RCC 7860 (cell line): Measurements from ENCODE around the gene PPP1R3F.

Experiments used
- DNase-seq: peaks from one replicate; pipeline ENCODE4 v3.0.0-alpha.2; 2015; ENCODE audit warnings: low spot score
- FAIRE-seq: peaks from 2 replicates; lab custom pipeline; 2012; peaks lifted over from hg19 to GRCh38; lab: Jason Lieb, UNC

Gene PPP1R3F

GRCh38 chrX:49249071-49249470 is 20.5 kb upstream of the PPP1R3F start:
- no peak for DNase-seq
- FAIRE-seq = no peak

GRCh38 chrX:49249616-49250015 is 20.0 kb upstream of the PPP1R3F start:
- no peak for DNase-seq
- FAIRE-seq = no peak

- FAIRE-seq = no peak
- no peak for DNase-seq
Measured at GRCh38 chrX:49250066-49250465, 19.5 kb upstream of the PPP1R3F start.

- FAIRE-seq = no peak
Measured at GRCh38 chrX:49250578-49250977, 19.0 kb upstream of the PPP1R3F start.

GRCh38 chrX:49251325-49251724 is 18.3 kb upstream of the PPP1R3F start:
- no peak for DNase-seq
- FAIRE-seq = no peak

More at GRCh38 chrX:49250578-49250977, 19.0 kb upstream of the PPP1R3F start:
- no peak for DNase-seq

GRCh38 chrX:49254639-49255038 is 15.0 kb upstream of the PPP1R3F start:
- no peak for DNase-seq
- no peak for FAIRE-seq

- FAIRE-seq = no peak
- DNase-seq = no peak
Measured at GRCh38 chrX:49256268-49256995, 13.2 kb upstream of the PPP1R3F start.

- DNase-seq (no peak), FAIRE-seq (no peak)
Measured at GRCh38 chrX:49257074-49257790, 12.4 kb upstream of the PPP1R3F start.

- FAIRE-seq (no peak), DNase-seq (no peak)
Measured at GRCh38 chrX:49257846-49258748, 11.5 kb upstream of the PPP1R3F start.

- no peak for DNase-seq
- FAIRE-seq = no peak
Measured at GRCh38 chrX:49258749-49259124, 10.9 kb upstream of the PPP1R3F start.

GRCh38 chrX:49260221-49260985 is 9.2 kb upstream of the PPP1R3F start:
- DNase-seq = no peak
- FAIRE-seq = no peak

GRCh38 chrX:49262603-49263002 is 7.0 kb upstream of the PPP1R3F start:
- no peak for FAIRE-seq

GRCh38 chrX:49263631-49264030 is 6.0 kb upstream of the PPP1R3F start:
- FAIRE-seq (no peak), DNase-seq (no peak)

More at GRCh38 chrX:49262603-49263002, 7.0 kb upstream of the PPP1R3F start:
- no peak for DNase-seq

GRCh38 chrX:49264460-49264859 is 5.1 kb upstream of the PPP1R3F start, which contains the start of gene FOXP3:
Gene FOXP3, minus strand, starts transcription at chrX:49264710. Its CDS starts 6,205 bp downstream, at chrX:49258505.
- no peak for DNase-seq
- FAIRE-seq = no peak

GRCh38 chrX:49266523-49267445 is 2.8 kb upstream of the PPP1R3F start:
- DNase-seq = no peak

GRCh38 chrX:49268702-49269009 is 937 bp upstream of the PPP1R3F start:
- DNase-seq (no peak), FAIRE-seq (no peak)

More at GRCh38 chrX:49266523-49267445, 2.8 kb upstream of the PPP1R3F start:
- FAIRE-seq = no peak

GRCh38 chrX:49269010-49269766 is 405 bp upstream of the PPP1R3F start:
- FAIRE-seq (peak; percentile 93), DNase-seq (peak; percentile 95)

GRCh38 chrX:49270249-49270921 is 792 bp downstream of the PPP1R3F start:
- no peak for FAIRE-seq
- DNase-seq = no peak
